Epithelial cell of proximal tubule (primary cell): ENCODE measurements around the gene KPTN. TPM values are rescaled to one million over a fixed set of nuclear protein-coding genes. Genes with fewer than 3 reads are reported as not detected.

ENCODE experiments used
- DNase-seq: peaks from one replicate; pipeline ENCODE4 v3.0.0-alpha.2; 2011; ENCODE audit warnings: low read depth
- H3K4me3 ChIP-seq: 2 replicates; pipeline ENCODE4 v1.5.1; 2011; ENCODE audit warnings: low read depth, mild to moderate bottlenecking, low read length
- CTCF ChIP-seq: conservative IDR thresholded peaks from 2 replicates; pipeline ENCODE4 v1.5.1; 2012; ENCODE audit warnings: low read depth, mild to moderate bottlenecking, low read length
- total RNA-seq: library from RNA; depleted of rRNA; stranded (reverse); fragments of >200 nt; gene quantifications from 2 replicates; pipeline ENCODE4 v1.2.3, GENCODE V29; 2015

Gene KPTN
- total RNA-seq, 1 donor from 2014 or later: 3.2 TPM

GRCh38 chr19:47495478-47496372 lies 11.7 kb upstream of the KPTN start:
- TF ChIP-seq CTCF: no peak
- no peak overlapping the region for H3K4me3 ChIP-seq
- DNase-seq: no peak

DNA sequence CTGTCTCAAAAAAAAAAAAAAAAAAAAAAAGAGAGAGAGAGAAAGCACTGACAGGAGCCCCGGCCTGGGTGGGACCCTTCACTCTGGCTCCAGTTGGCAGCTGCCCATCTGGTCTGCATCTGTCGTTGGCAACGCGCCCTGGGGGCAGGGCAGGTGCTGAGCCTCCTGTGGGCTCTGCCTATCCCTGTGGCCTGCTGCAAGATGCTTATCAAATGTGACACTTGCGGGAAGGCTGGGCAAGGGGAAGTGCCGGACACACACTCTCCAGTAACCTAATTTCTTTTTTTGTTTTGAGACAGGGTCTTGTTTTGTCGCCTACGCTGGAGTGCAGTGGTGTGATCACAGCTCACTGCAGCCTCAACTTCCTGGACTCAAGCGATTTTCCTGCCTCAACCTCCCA lies 10.7 kb upstream of the KPTN start:
- DNase-seq: no peak
- TF ChIP-seq CTCF: no peak
- no peak overlapping the region for H3K4me3 ChIP-seq

DNA sequence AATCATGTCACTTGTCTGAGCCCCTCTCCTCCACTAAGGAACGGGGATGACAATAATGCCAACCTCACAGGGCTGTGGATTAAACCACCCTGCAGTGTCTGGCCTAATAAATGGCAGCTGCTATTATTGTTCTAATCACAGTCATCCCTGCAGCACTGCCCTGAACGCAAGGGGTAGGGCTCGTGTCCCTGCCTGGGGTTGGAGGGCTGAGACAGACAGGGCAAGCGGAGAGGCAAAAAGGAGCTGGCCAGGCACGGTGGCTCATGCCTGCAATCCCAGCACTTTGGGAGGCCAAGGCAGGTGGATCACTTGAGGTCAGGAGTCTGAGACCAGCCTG lies 10.2 kb upstream of the KPTN start:
- TF ChIP-seq CTCF: no peak
- H3K4me3 ChIP-seq: no peak overlapping the region
- no peak for DNase-seq

GRCh38 chr19:47493378-47494210 lies 9.6 kb upstream of the KPTN start:
- TF ChIP-seq CTCF: no peak
- H3K4me3 ChIP-seq: no peak overlapping the region
- DNase-seq: no peak

DNA sequence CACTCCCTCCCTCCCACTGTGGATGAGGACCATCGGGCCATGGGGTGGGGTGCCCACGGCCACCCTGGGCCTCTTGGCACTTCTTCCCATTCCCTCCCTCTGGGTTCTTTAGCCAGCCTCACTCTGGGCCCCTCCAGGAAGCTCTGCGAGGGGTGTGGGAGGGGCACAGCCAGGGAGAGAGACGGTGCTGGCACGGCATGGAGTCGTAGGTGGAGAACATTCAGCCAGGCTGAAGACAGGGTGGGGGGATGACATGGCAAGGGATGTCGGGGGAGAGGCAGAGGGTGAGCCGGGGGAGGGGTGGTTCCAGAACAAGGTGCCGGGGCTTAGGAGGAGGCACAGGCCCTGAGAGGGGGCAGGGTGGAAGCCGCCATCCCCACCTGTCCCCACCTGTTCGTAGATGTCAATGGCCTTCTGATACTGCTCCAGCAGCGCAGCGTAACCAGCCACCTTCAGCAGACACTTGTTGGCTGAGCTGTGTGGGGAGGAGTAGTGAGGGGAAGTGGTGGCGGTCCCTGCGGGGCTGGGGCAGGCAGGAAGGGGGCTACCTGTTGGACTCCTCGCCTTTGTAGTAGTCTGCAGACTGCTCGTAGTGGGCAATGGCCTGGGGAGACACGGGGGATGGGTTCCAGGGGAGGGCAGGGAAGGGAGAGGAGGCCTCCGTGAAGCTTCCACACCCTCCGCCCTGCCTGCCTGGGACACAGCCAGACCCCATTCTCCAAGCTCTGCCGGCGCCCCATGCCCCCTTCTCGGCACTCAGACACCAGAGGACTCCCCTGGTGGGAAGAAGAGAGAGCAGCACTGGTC lies 8.8 kb upstream of the KPTN start:
- H3K4me3 ChIP-seq: no peak overlapping the region
- DNase-seq: no peak
- TF ChIP-seq CTCF: no peak

DNA sequence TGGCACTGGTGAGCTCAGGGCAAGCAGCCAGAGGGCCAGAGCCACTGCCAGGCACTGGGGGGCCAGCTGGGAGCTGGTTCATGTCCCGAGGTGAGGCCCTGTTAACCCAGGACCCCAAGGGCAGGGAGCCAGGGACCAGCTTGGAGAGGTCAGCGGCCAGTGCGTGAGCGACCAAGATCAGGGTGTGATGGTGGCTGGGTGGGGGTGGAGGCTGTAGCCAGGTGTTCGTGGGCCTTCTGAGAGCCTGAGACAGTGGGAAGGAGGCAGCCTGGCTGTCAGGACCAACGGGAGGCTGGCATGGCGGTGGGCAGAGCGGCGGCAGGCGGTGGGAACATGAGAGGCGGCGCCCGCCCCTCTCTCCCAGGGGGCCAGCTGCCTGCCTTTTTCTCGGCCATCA lies 8.1 kb upstream of the KPTN start:
- H3K4me3 ChIP-seq: no peak overlapping the region
- DNase-seq: no peak
- TF ChIP-seq CTCF: no peak
